WTC11 (cell line): ENCODE data around the gene P2RX3. TPM values are rescaled to one million over a fixed set of nuclear protein-coding genes. Genes with fewer than 3 reads are reported as not detected.

ENCODE experiments used
- ATAC-seq: fragments of 200-7000 bp; cut with Tn5 transposase; 2 replicates; pipeline ENCODE4 v1.10.0; 2021; ENCODE audit warnings: mild to moderate bottlenecking, moderate library complexity
- CTCF ChIA-PET: fragments of 300-600 bp; sonication (Branson Sonifier 250); formaldehyde crosslinking; loops from one replicate; lab custom pipeline; 2021; ENCODE audit warnings: antibody characterized with exemption; lab: Charles Lee
- POLR2A ChIA-PET: fragments of 350-600 bp; sonication (Branson Sonifier 250); formaldehyde crosslinking; loops from one replicate; lab custom pipeline; 2021; ENCODE audit warnings: antibody characterized with exemption; lab: Charles Lee
- DNase-seq: peaks from one replicate; pipeline ENCODE4 v3.0.0; 2021; ENCODE audit warnings: low spot score
- H3K27ac Mint-ChIP-seq: 2 replicates; pipeline ENCODE4 v1.8.0; 2021; ENCODE audit warnings: mixed read lengths
- H3K27me3 Mint-ChIP-seq: 2 replicates; pipeline ENCODE4 v1.8.0; 2021; ENCODE audit warnings: low read depth, mild to moderate bottlenecking, moderate library complexity, mixed read lengths
- H3K36me3 Mint-ChIP-seq: 2 replicates; pipeline ENCODE4 v1.8.0; 2021; ENCODE audit warnings: mixed read lengths
- H3K4me1 Mint-ChIP-seq: 2 replicates; pipeline ENCODE4 v1.8.0; 2022; ENCODE audit warnings: mixed read lengths
- H3K4me3 Mint-ChIP-seq: 2 replicates; pipeline ENCODE4 v1.8.0; 2021; ENCODE audit warnings: mild to moderate bottlenecking, moderate library complexity, mixed read lengths
- H3K9me3 Mint-ChIP-seq: 2 replicates; pipeline ENCODE4 v1.8.0; 2021; ENCODE audit warnings: mixed read lengths
- EMX1 ChIP-seq: fragments of 250-450 bp; sonication (Bioruptor Pico); IDR thresholded peaks from 2 replicates; pipeline ENCODE4 v1.8.0; 2021; ENCODE audit warnings: mild to moderate bottlenecking
- GRHL2 ChIP-seq: fragments of 250-450 bp; sonication (Bioruptor Pico); IDR thresholded peaks from 2 replicates; pipeline ENCODE4 v1.8.0; 2022; ENCODE audit warnings: mild to moderate bottlenecking, moderate library complexity; ENCODE audit not compliant: insufficient replicate concordance, severe bottlenecking
- HMGA2 ChIP-seq: fragments of 250-450 bp; sonication (Bioruptor Pico); IDR thresholded peaks from 2 replicates; pipeline ENCODE4 v1.4.0; 2021; ENCODE audit warnings: mild to moderate bottlenecking, moderate library complexity
- NFATC4 ChIP-seq: fragments of 250-450 bp; sonication (Bioruptor Pico); IDR thresholded peaks from 2 replicates; pipeline ENCODE4 v1.9.0; 2021; ENCODE audit warnings: mild to moderate bottlenecking
- NR2C2 ChIP-seq: sonication (generic); formaldehyde crosslinking; IDR thresholded peaks from 2 replicates; pipeline ENCODE4 v1.8.0; 2022; ENCODE audit warnings: mild to moderate bottlenecking, missing genetic modification reagents
- RELA ChIP-seq: sonication (generic); formaldehyde crosslinking; IDR thresholded peaks from 2 replicates; pipeline ENCODE4 v1.8.1; 2022; ENCODE audit warnings: missing genetic modification reagents, mild to moderate bottlenecking, borderline replicate concordance
- SP1 ChIP-seq: sonication (generic); formaldehyde crosslinking; conservative IDR thresholded peaks from 2 replicates; pipeline ENCODE4 v1.8.1; 2022; ENCODE audit warnings: missing genetic modification reagents
- TEAD1 ChIP-seq: sonication (generic); formaldehyde crosslinking; IDR thresholded peaks from 2 replicates; pipeline ENCODE4 v1.8.0; 2022; ENCODE audit warnings: mild to moderate bottlenecking, missing genetic modification reagents
- ZNF138 ChIP-seq: sonication (generic); formaldehyde crosslinking; conservative IDR thresholded peaks from 2 replicates; pipeline ENCODE4 v1.8.1; 2022; ENCODE audit warnings: mild to moderate bottlenecking, moderate library complexity, missing genetic modification reagents
- ZNF232 ChIP-seq: sonication (generic); formaldehyde crosslinking; IDR thresholded peaks from 2 replicates; pipeline ENCODE4 v1.8.0; 2022; ENCODE audit warnings: mild to moderate bottlenecking, missing genetic modification reagents
- ZNF263 ChIP-seq: sonication (generic); formaldehyde crosslinking; IDR thresholded peaks from 2 replicates; pipeline ENCODE4 v1.8.1; 2022; ENCODE audit warnings: low read depth, mild to moderate bottlenecking, moderate library complexity, missing genetic modification reagents
- total RNA-seq: library from RNA; stranded (reverse); gene quantifications from 3 replicates; pipeline ENCODE4 v1.2.3, GENCODE V29; 2021
- TF ChIP-seq, protein P1 (sequence below): sonication (generic); formaldehyde crosslinking; IDR thresholded peaks from 2 replicates; pipeline ENCODE4 v1.8.0; 2022; ENCODE audit warnings: mild to moderate bottlenecking, missing genetic modification reagents
- TF ChIP-seq, protein P2 (sequence below): sonication (generic); formaldehyde crosslinking; IDR thresholded peaks from 2 replicates; pipeline ENCODE4 v1.8.0; 2022; ENCODE audit warnings: missing genetic modification reagents
- TF ChIP-seq, protein P3 (sequence below): sonication (generic); formaldehyde crosslinking; IDR thresholded peaks from 2 replicates; pipeline ENCODE4 v1.8.0; 2023; ENCODE audit warnings: missing genetic modification reagents, mild to moderate bottlenecking, borderline replicate concordance
- TF ChIP-seq, protein P4 (sequence below): sonication (generic); formaldehyde crosslinking; IDR thresholded peaks from 2 replicates; pipeline ENCODE4 v1.8.1; 2023; ENCODE audit warnings: mild to moderate bottlenecking, missing genetic modification reagents, moderate library complexity
- TF ChIP-seq, protein P5 (sequence below): sonication (generic); formaldehyde crosslinking; IDR thresholded peaks from 2 replicates; pipeline ENCODE4 v1.8.0; 2022; ENCODE audit warnings: mild to moderate bottlenecking, missing genetic modification reagents
- TF ChIP-seq, protein P6 (sequence below): sonication (generic); formaldehyde crosslinking; IDR thresholded peaks from 2 replicates; pipeline ENCODE4 v1.8.1; 2022; ENCODE audit warnings: mild to moderate bottlenecking, moderate library complexity, missing genetic modification reagents

The P2RX3 gene
- total RNA-seq, 1 experiment from 2014 or later, result 0.26 TPM

DNA sequence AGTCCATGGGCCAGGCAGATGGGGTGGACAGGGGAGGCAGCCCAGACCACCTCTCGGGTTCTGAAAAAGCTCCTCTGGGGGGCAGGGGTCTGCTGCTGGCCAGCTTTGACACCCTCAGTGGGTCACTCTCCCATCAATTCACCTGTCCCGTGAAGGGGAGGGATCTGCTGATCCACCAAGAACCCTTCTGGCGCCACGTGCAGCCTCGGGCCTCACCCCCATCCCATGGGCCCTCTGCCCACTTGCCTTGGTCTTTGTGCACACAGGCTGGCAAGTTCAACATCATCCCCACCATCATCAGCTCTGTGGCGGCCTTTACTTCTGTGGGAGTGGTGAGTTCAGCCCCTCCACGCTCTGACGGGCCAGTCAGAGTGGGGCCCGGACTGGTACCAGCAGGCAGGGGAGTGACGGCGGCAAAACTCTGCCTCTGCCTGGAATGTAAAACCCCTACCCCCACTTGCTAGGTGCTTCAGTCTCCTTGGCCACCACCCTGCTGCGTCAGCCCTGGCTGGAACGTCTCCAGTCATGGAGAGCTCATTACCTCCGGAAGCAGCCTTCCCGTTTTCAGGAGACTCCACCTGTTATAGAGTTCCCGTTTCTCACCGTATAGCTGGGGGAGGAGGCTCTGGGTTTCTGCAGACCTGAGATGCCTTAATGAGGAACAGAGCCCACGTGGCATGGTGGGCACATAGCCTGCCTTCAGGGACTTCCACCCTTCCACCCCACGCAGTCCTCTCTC is 30.1 kb downstream of the P2RX3 start:
- Mint-ChIP-seq H3K4me1 (peaks cover 24% of the 10 kb centered on the region), H3K27me3 (peaks cover 1% of the 10 kb centered on the region; the same call in 1 of the 2 replicates), H3K4me3 (no peak overlapping the region), H3K9me3 (peaks cover 2% of the 10 kb centered on the region; the same call in 1 of the 2 replicates), H3K27ac (peak overlapping the region; percentile 19; the same call in 1 of the 2 replicates), H3K36me3 (no peaks in the 10 kb centered on the region)
- TF ChIP-seq EMX1 (CRISPR knock-in tag) (no peak), GRHL2 (CRISPR knock-in tag) (no peak), ZNF138 (CRISPR knock-in tag) (no peak), SP1 (CRISPR knock-in tag) (no peak), NFATC4 (no peak), NR2C2 (no peak), ZNF232 (CRISPR knock-in tag) (no peak), TEAD1 (CRISPR knock-in tag) (no peak), HMGA2 (CRISPR knock-in tag) (no peak), RELA (CRISPR knock-in tag) (no peak)
- TF ChIP-seq, protein P1, sequence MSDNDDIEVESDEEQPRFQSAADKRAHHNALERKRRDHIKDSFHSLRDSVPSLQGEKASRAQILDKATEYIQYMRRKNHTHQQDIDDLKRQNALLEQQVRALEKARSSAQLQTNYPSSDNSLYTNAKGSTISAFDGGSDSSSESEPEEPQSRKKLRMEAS (CRISPR knock-in tag), result no peak
- TF ChIP-seq, protein P2, sequence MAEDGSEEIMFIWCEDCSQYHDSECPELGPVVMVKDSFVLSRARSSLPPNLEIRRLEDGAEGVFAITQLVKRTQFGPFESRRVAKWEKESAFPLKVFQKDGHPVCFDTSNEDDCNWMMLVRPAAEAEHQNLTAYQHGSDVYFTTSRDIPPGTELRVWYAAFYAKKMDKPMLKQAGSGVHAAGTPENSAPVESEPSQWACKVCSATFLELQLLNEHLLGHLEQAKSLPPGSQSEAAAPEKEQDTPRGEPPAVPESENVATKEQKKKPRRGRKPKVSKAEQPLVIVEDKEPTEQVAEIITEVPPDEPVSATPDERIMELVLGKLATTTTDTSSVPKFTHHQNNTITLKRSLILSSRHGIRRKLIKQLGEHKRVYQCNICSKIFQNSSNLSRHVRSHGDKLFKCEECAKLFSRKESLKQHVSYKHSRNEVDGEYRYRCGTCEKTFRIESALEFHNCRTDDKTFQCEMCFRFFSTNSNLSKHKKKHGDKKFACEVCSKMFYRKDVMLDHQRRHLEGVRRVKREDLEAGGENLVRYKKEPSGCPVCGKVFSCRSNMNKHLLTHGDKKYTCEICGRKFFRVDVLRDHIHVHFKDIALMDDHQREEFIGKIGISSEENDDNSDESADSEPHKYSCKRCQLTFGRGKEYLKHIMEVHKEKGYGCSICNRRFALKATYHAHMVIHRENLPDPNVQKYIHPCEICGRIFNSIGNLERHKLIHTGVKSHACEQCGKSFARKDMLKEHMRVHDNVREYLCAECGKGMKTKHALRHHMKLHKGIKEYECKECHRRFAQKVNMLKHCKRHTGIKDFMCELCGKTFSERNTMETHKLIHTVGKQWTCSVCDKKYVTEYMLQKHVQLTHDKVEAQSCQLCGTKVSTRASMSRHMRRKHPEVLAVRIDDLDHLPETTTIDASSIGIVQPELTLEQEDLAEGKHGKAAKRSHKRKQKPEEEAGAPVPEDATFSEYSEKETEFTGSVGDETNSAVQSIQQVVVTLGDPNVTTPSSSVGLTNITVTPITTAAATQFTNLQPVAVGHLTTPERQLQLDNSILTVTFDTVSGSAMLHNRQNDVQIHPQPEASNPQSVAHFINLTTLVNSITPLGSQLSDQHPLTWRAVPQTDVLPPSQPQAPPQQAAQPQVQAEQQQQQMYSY (CRISPR knock-in tag), result no peak
- TF ChIP-seq, protein P3, sequence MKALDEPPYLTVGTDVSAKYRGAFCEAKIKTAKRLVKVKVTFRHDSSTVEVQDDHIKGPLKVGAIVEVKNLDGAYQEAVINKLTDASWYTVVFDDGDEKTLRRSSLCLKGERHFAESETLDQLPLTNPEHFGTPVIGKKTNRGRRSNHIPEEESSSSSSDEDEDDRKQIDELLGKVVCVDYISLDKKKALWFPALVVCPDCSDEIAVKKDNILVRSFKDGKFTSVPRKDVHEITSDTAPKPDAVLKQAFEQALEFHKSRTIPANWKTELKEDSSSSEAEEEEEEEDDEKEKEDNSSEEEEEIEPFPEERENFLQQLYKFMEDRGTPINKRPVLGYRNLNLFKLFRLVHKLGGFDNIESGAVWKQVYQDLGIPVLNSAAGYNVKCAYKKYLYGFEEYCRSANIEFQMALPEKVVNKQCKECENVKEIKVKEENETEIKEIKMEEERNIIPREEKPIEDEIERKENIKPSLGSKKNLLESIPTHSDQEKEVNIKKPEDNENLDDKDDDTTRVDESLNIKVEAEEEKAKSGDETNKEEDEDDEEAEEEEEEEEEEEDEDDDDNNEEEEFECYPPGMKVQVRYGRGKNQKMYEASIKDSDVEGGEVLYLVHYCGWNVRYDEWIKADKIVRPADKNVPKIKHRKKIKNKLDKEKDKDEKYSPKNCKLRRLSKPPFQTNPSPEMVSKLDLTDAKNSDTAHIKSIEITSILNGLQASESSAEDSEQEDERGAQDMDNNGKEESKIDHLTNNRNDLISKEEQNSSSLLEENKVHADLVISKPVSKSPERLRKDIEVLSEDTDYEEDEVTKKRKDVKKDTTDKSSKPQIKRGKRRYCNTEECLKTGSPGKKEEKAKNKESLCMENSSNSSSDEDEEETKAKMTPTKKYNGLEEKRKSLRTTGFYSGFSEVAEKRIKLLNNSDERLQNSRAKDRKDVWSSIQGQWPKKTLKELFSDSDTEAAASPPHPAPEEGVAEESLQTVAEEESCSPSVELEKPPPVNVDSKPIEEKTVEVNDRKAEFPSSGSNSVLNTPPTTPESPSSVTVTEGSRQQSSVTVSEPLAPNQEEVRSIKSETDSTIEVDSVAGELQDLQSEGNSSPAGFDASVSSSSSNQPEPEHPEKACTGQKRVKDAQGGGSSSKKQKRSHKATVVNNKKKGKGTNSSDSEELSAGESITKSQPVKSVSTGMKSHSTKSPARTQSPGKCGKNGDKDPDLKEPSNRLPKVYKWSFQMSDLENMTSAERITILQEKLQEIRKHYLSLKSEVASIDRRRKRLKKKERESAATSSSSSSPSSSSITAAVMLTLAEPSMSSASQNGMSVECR (CRISPR knock-in tag), result no peak
- TF ChIP-seq, protein P4, sequence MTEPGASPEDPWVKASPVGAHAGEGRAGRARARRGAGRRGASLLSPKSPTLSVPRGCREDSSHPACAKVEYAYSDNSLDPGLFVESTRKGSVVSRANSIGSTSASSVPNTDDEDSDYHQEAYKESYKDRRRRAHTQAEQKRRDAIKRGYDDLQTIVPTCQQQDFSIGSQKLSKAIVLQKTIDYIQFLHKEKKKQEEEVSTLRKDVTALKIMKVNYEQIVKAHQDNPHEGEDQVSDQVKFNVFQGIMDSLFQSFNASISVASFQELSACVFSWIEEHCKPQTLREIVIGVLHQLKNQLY (CRISPR knock-in tag), result no peak
- ChIA-PET CTCF (interaction anchor here (0.6 to 1.2 kb wide), 4 partner anchors 11 to 158 kb away, joined by 3 to 4 read pairs (median 3); no protein-coding TSS in a partner anchor), POLR2A (no interaction called here)
- DNase-seq, result no peak
- no peak for ATAC-seq

DNA sequence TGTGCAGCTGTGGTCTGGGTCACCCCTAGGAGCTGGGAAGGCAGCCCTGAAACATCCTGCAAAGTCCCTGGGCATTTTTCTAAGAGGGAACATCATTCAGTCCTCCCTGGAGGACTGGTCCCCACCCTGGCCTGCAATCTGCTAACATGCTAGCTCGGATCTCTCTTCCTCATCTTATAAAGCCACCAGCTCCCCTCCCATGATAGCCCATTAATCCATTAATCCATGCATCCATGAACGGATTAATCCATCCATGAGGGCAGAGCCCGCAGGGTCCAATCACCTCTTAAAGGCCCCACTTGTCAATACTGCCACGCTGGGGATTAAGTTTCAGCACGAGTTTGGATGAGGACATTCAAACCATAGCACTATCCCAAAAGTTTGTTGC is 30.7 kb downstream of the P2RX3 start:
- no peak overlapping the region for H3K4me3 Mint-ChIP-seq
- POLR2A ChIA-PET, result no interaction called here
- peaks cover 4% of the 10 kb centered on the region for H3K9me3 Mint-ChIP-seq
- CTCF ChIA-PET, result interaction anchor here (1.0 to 1.2 kb wide), 2 partner anchors 12 to 23 kb away, joined by 3 to 4 read pairs; no protein-coding TSS in a partner anchor
- ATAC-seq (no peak), DNase-seq (no peak)
- no peaks in the 10 kb centered on the region for H3K36me3 Mint-ChIP-seq
- H3K27me3 Mint-ChIP-seq, result peaks cover under 1% of the 10 kb centered on the region; the same call in 1 of the 2 replicates
- TF ChIP-seq ZNF263 (CRISPR knock-in tag) (no peak), HMGA2 (CRISPR knock-in tag) (no peak)
- TF ChIP-seq, protein P5, sequence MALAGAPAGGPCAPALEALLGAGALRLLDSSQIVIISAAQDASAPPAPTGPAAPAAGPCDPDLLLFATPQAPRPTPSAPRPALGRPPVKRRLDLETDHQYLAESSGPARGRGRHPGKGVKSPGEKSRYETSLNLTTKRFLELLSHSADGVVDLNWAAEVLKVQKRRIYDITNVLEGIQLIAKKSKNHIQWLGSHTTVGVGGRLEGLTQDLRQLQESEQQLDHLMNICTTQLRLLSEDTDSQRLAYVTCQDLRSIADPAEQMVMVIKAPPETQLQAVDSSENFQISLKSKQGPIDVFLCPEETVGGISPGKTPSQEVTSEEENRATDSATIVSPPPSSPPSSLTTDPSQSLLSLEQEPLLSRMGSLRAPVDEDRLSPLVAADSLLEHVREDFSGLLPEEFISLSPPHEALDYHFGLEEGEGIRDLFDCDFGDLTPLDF (CRISPR knock-in tag), result no peak
- TF ChIP-seq, protein P6, sequence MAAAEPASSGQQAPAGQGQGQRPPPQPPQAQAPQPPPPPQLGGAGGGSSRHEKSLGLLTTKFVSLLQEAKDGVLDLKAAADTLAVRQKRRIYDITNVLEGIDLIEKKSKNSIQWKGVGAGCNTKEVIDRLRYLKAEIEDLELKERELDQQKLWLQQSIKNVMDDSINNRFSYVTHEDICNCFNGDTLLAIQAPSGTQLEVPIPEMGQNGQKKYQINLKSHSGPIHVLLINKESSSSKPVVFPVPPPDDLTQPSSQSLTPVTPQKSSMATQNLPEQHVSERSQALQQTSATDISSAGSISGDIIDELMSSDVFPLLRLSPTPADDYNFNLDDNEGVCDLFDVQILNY, result no peak
- H3K27ac Mint-ChIP-seq, result peak overlapping the region; percentile 19; the same call in 1 of the 2 replicates
- H3K4me1 Mint-ChIP-seq, result peaks cover 24% of the 10 kb centered on the region
